BLaER1 treated with 17β-estradiol and CSF1 and Interleukin-3, amounts not matched to agents 10 nM and 100 nM (cell line): ENCODE data around the gene IL17F.
"Not testable (repeated sequence)": the region's sequence is repeated elsewhere in the genome, so short reads cannot be mapped to it uniquely, and the experiment has no call there.

ENCODE experiments used
- H3K27ac ChIP-seq, 11 experiments: shearing (Covaris generic); formaldehyde crosslinking; 2 replicates each; pipeline ENCODE4 v1.8.1; 2022
- H3K27me3 ChIP-seq, 11 experiments: shearing (Covaris generic); formaldehyde crosslinking; 2 replicates each; pipeline ENCODE4 v1.8.1; 2022
- H3K36me3 ChIP-seq, 11 experiments: shearing (Covaris generic); formaldehyde crosslinking; 2 replicates each; pipeline ENCODE4 v1.8.1; 2022
- H3K4me1 ChIP-seq, 10 experiments: shearing (Covaris generic); formaldehyde crosslinking; 2 replicates each; pipeline ENCODE4 v1.8.1; 2022
- H3K4me2 ChIP-seq, 11 experiments: shearing (Covaris generic); formaldehyde crosslinking; 2 replicates each; pipeline ENCODE4 v1.8.1; 2022
- H3K4me3 ChIP-seq, 10 experiments: shearing (Covaris generic); formaldehyde crosslinking; 2 replicates each; pipeline ENCODE4 v1.8.1; 2022
- H3K9ac ChIP-seq, 11 experiments: shearing (Covaris generic); formaldehyde crosslinking; 2 replicates each; pipeline ENCODE4 v1.8.1; 2022
- H3K9me3 ChIP-seq, 11 experiments: shearing (Covaris generic); formaldehyde crosslinking; replicated peaks in 1 of 11; 2 replicates each; pipeline ENCODE4 v1.8.1; 2022
- H4K20me1 ChIP-seq, 11 experiments: shearing (Covaris generic); formaldehyde crosslinking; 2 replicates each; pipeline ENCODE4 v1.8.1; 2022
- Cebpa-rat ChIP-seq, 11 experiments: shearing (Covaris generic); IDR thresholded peaks; 2 replicates each; pipeline ENCODE4 v1.8.1; 2022

Gene IL17F

GRCh38 chr6:52209770-52210169 lies 34.5 kb downstream of the IL17F start:
- peaks cover 0 to 17% (median 12%) of the 10 kb centered on the region in 11 experiments; a peak in 14 of 22 replicates for H3K9me3 ChIP-seq
- H3K9ac ChIP-seq, result no peak overlapping the region
- no peaks in the 10 kb centered on the region for H3K4me1 ChIP-seq
- no peaks in the 10 kb centered on the region for H4K20me1 ChIP-seq
- TF ChIP-seq Cebpa-rat (IDR thresholded peaks at IDR 0.05), result no peak
- no peak overlapping the region for H3K4me3 ChIP-seq
- H3K27me3 ChIP-seq, result no peaks in the 10 kb centered on the region
- no peak overlapping the region for H3K4me2 ChIP-seq
- H3K36me3 ChIP-seq, result no peaks in the 10 kb centered on the region
- H3K27ac ChIP-seq, result no peak overlapping the region

- H3K36me3 ChIP-seq, result no peaks in the 10 kb centered on the region
- no peak overlapping the region for H3K9ac ChIP-seq
- H3K27me3 ChIP-seq, result no peaks in the 10 kb centered on the region
- no peak for TF ChIP-seq Cebpa-rat (IDR thresholded peaks at IDR 0.05)
- H3K4me3 ChIP-seq, result no peak overlapping the region
- H4K20me1 ChIP-seq, result no peaks in the 10 kb centered on the region
- no peak overlapping the region for H3K4me2 ChIP-seq
- no peaks in the 10 kb centered on the region for H3K4me1 ChIP-seq
- peaks cover 0 to 17% (median 12%) of the 10 kb centered on the region in 11 experiments; a peak in 14 of 22 replicates for H3K9me3 ChIP-seq
- no peak overlapping the region for H3K27ac ChIP-seq
Measured at GRCh38 chr6:52208612-52209011, 35.7 kb downstream of the IL17F start.

GRCh38 chr6:52207066-52207465 lies 37.2 kb downstream of the IL17F start:
- H3K9me3 ChIP-seq, result peaks cover 4 to 19% (median 13%) of the 10 kb centered on the region in 11 experiments; a peak in 18 of 22 replicates
- H3K4me3 ChIP-seq, result no peak overlapping the region
- H3K27me3 ChIP-seq, result no peaks in the 10 kb centered on the region
- no peak overlapping the region for H3K27ac ChIP-seq
- no peaks in the 10 kb centered on the region for H4K20me1 ChIP-seq
- H3K36me3 ChIP-seq, result no peaks in the 10 kb centered on the region
- no peaks in the 10 kb centered on the region for H3K4me1 ChIP-seq
- TF ChIP-seq Cebpa-rat (IDR thresholded peaks at IDR 0.05), result no peak
- H3K9ac ChIP-seq, result no peak overlapping the region
- H3K4me2 ChIP-seq, result no peak overlapping the region

- Histone ChIP-seq H4K20me1 (no peaks in the 10 kb centered on the region), H3K4me1 (no peaks in the 10 kb centered on the region), H3K4me3 (no peak overlapping the region), H3K27ac (no peak overlapping the region), H3K9ac (no peak overlapping the region), H3K36me3 (no peaks in the 10 kb centered on the region), H3K9me3 (peaks cover 29 to 49% (median 39%) of the 10 kb centered on the region in 11 experiments), H3K4me2 (no peak overlapping the region), H3K27me3 (no peaks in the 10 kb centered on the region)
- TF ChIP-seq Cebpa-rat (IDR thresholded peaks at IDR 0.05), result no peak
Measured at GRCh38 chr6:52201493-52201892, 42.8 kb downstream of the IL17F start.

- H3K36me3 ChIP-seq, result no peaks in the 10 kb centered on the region
- no peak overlapping the region for H3K4me2 ChIP-seq
- H3K9ac ChIP-seq, result no peak overlapping the region
- no peaks in the 10 kb centered on the region for H4K20me1 ChIP-seq
- no peak overlapping the region for H3K27ac ChIP-seq
- no peaks in the 10 kb centered on the region for H3K4me1 ChIP-seq
- no peaks in the 10 kb centered on the region for H3K27me3 ChIP-seq
- H3K4me3 ChIP-seq, result no peak overlapping the region
- peaks cover 25 to 45% (median 36%) of the 10 kb centered on the region in 11 experiments for H3K9me3 ChIP-seq
- TF ChIP-seq Cebpa-rat (IDR thresholded peaks at IDR 0.05), result no peak
Measured at GRCh38 chr6:52201046-52201445, 43.3 kb downstream of the IL17F start.

GRCh38 chr6:52200088-52200487 lies 44.2 kb downstream of the IL17F start:
- H3K36me3 ChIP-seq, H3K9ac ChIP-seq, H3K4me2 ChIP-seq, H3K4me1 ChIP-seq, H3K4me3 ChIP-seq, H3K27me3 ChIP-seq, H3K27ac ChIP-seq, H4K20me1 ChIP-seq: not testable (repeated sequence)
- peaks cover 25 to 45% (median 36%) of the 10 kb centered on the region in 11 experiments for H3K9me3 ChIP-seq

- Histone ChIP-seq H3K4me1 (no peaks in the 10 kb centered on the region), H3K36me3 (no peaks in the 10 kb centered on the region), H3K27me3 (no peaks in the 10 kb centered on the region), H4K20me1 (no peaks in the 10 kb centered on the region), H3K4me2 (no peak overlapping the region), H3K4me3 (no peak overlapping the region), H3K27ac (no peak overlapping the region), H3K9ac (no peak overlapping the region), H3K9me3 (peaks cover 18 to 35% (median 23%) of the 10 kb centered on the region in 11 experiments)
- TF ChIP-seq Cebpa-rat (IDR thresholded peaks at IDR 0.05), result no peak
Measured at GRCh38 chr6:52195886-52196285, 48.4 kb downstream of the IL17F start.

GRCh38 chr6:52191824-52192223 lies 52.5 kb downstream of the IL17F start:
- no peak overlapping the region for H3K4me3 ChIP-seq
- no peak overlapping the region for H3K9ac ChIP-seq
- H3K36me3 ChIP-seq, result no peaks in the 10 kb centered on the region
- no peaks in the 10 kb centered on the region for H3K4me1 ChIP-seq
- H3K9me3 ChIP-seq, result peaks cover 0 to 2% (median 0%) of the 10 kb centered on the region in 11 experiments; a peak in 4 of 22 replicates
- no peaks in the 10 kb centered on the region for H4K20me1 ChIP-seq
- TF ChIP-seq Cebpa-rat (IDR thresholded peaks at IDR 0.05), result no peak
- H3K27me3 ChIP-seq, result no peaks in the 10 kb centered on the region
- no peak overlapping the region for H3K27ac ChIP-seq
- H3K4me2 ChIP-seq, result no peak overlapping the region

- no peaks in the 10 kb centered on the region for H3K27me3 ChIP-seq
- no peaks in the 10 kb centered on the region for H3K4me1 ChIP-seq
- H3K9ac ChIP-seq, result no peak overlapping the region
- H3K27ac ChIP-seq, result no peak overlapping the region
- H3K4me2 ChIP-seq, result no peak overlapping the region
- H3K36me3 ChIP-seq, result no peaks in the 10 kb centered on the region
- no peaks in the 10 kb centered on the region for H4K20me1 ChIP-seq
- no peak for TF ChIP-seq Cebpa-rat (IDR thresholded peaks at IDR 0.05)
- no peak overlapping the region for H3K4me3 ChIP-seq
- no peaks in the 10 kb centered on the region; a peak in 1 of 22 replicates for H3K9me3 ChIP-seq
Measured at GRCh38 chr6:52190409-52190808, 53.9 kb downstream of the IL17F start.

GRCh38 chr6:52189974-52190373 lies 54.3 kb downstream of the IL17F start:
- H3K9me3 ChIP-seq, result no peaks in the 10 kb centered on the region
- no peaks in the 10 kb centered on the region for H3K4me1 ChIP-seq
- H3K4me2 ChIP-seq, result no peak overlapping the region
- no peak overlapping the region for H3K4me3 ChIP-seq
- H3K27ac ChIP-seq, result no peak overlapping the region
- no peaks in the 10 kb centered on the region for H3K36me3 ChIP-seq
- no peak for TF ChIP-seq Cebpa-rat (IDR thresholded peaks at IDR 0.05)
- H4K20me1 ChIP-seq, result no peaks in the 10 kb centered on the region
- H3K9ac ChIP-seq, result no peak overlapping the region
- H3K27me3 ChIP-seq, result no peaks in the 10 kb centered on the region
